Measurements from ENCODE around the gene HKDC1. TPM values are rescaled to one million over a fixed set of nuclear protein-coding genes. Genes with fewer than 3 reads are reported as not detected.

Gene HKDC1
- total RNA-seq, 2 donors from 2014 or later: 14.7 to 19.0 TPM

GRCh38 chr10:69237528-69238159 is 17.5 kb downstream of the HKDC1 start:
- DNase-seq: peak; percentile 90
- Histone ChIP-seq H3K9ac (ENCODE audit: low read depth in 2 of 2, low read length in 2 of 2) (no peak overlapping the region), H3K4me1 (no peaks in the 10 kb centered on the region), H3K4me3 (no peak overlapping the region), H3K36me3 (no peaks in the 10 kb centered on the region), H3K9me3 (no peaks in the 10 kb centered on the region), H3K27me3 (no peaks in the 10 kb centered on the region), H3K27ac (no peak overlapping the region)
- intact Hi-C loops (cut with DNase I): loop anchor here (2.0 to 10.0 kb wide), 4 partner anchors 77 to 397 kb away; partner anchors contain the start of gene FAM241B
- TF ChIP-seq CTCF (IDR thresholded peaks at IDR 0.05): peak; percentile 93

- Histone ChIP-seq H3K4me3 (no peak overlapping the region), H3K27me3 (no peaks in the 10 kb centered on the region), H3K9me3 (no peaks in the 10 kb centered on the region), H3K36me3 (no peaks in the 10 kb centered on the region), H3K27ac (no peak overlapping the region), H3K4me1 (no peaks in the 10 kb centered on the region), H3K9ac (ENCODE audit: low read depth in 2 of 2, low read length in 2 of 2) (no peak overlapping the region)
- no peak for TF ChIP-seq CTCF (IDR thresholded peaks at IDR 0.05)
- intact Hi-C loops (cut with DNase I): loop anchor here (2.0 to 10.0 kb wide), 4 partner anchors 76 to 396 kb away; partner anchors contain the start of gene FAM241B
- no peak for DNase-seq
These were observed 19.0 kb downstream of the HKDC1 start for GRCh38 chr10:69239136-69239535.

- Histone ChIP-seq H3K27me3 (no peaks in the 10 kb centered on the region), H3K9ac (ENCODE audit: low read depth in 2 of 2, low read length in 2 of 2) (no peak overlapping the region), H3K27ac (no peak overlapping the region), H3K9me3 (no peaks in the 10 kb centered on the region), H3K4me1 (no peaks in the 10 kb centered on the region), H3K36me3 (no peaks in the 10 kb centered on the region), H3K4me3 (no peak overlapping the region)
- DNase-seq: no peak
- intact Hi-C loops (cut with DNase I): loop anchor here (2.0 to 10.0 kb wide), 4 partner anchors 75 to 395 kb away; partner anchors contain the start of gene FAM241B
- no peak for TF ChIP-seq CTCF (IDR thresholded peaks at IDR 0.05)
These were observed 19.8 kb downstream of the HKDC1 start for GRCh38 chr10:69239816-69240434.

GRCh38 chr10:69240455-69240854 is 20.3 kb downstream of the HKDC1 start:
- no peak for DNase-seq
- Histone ChIP-seq H3K36me3 (no peaks in the 10 kb centered on the region), H3K4me1 (no peaks in the 10 kb centered on the region), H3K4me3 (no peak overlapping the region), H3K9me3 (no peaks in the 10 kb centered on the region), H3K9ac (ENCODE audit: low read depth in 2 of 2, low read length in 2 of 2) (no peak overlapping the region), H3K27me3 (no peaks in the 10 kb centered on the region), H3K27ac (no peak overlapping the region)
- TF ChIP-seq CTCF (IDR thresholded peaks at IDR 0.05): no peak
- intact Hi-C loops (cut with DNase I): no loop called here

GRCh38 chr10:69241575-69241974 is 21.4 kb downstream of the HKDC1 start:
- Histone ChIP-seq H3K4me3 (no peak overlapping the region), H3K27ac (no peak overlapping the region), H3K36me3 (no peaks in the 10 kb centered on the region), H3K9me3 (no peaks in the 10 kb centered on the region), H3K9ac (ENCODE audit: low read depth in 2 of 2, low read length in 2 of 2) (no peak overlapping the region), H3K4me1 (no peaks in the 10 kb centered on the region), H3K27me3 (no peaks in the 10 kb centered on the region)
- DNase-seq: no peak
- TF ChIP-seq CTCF (IDR thresholded peaks at IDR 0.05): no peak
- intact Hi-C loops (cut with DNase I): no loop called here
